ENCODE measurements around the gene P4HB.

GRCh38 chr17:81903415-81903831 is 43.1 kb upstream of the P4HB start:
- TF ChIP-seq LEF1 (IDR thresholded peaks at IDR 0.05; ENCODE audit: borderline replicate concordance) (no peak), ZNF384 (IDR thresholded peaks at IDR 0.05) (no peak), PKNOX1 (IDR thresholded peaks at IDR 0.05) (no peak), FOXM1 (IDR thresholded peaks at IDR 0.05; ENCODE audit: borderline replicate concordance) (no peak), ELF4 (IDR thresholded peaks at IDR 0.05) (no peak), SP1 (IDR thresholded peaks at IDR 0.05) (no peak), SUZ12 (IDR thresholded peaks at IDR 0.05) (no peak), HDGF (IDR thresholded peaks at IDR 0.05; ENCODE audit: borderline replicate concordance) (no peak), ARNT (IDR thresholded peaks at IDR 0.05) (no peak), FOXA1 (IDR thresholded peaks at IDR 0.05) (no peak)
